SK-N-SH (cell line): ENCODE results near the gene KLHL12. TPM values are rescaled to one million over a fixed set of nuclear protein-coding genes. Genes with fewer than 3 reads are reported as not detected.

Source experiments
- CTCF ChIA-PET: fragments of 300-600, 350-600 bp; formaldehyde crosslinking; extraction: SDS; loops from one replicate; lab custom pipeline; 2021; lab: Yijun Ruan, JAX
- POLR2A ChIA-PET: fragments of 350-600 bp; sonication (Branson Sonifier 250); formaldehyde crosslinking; extraction: SDS; loops from one replicate; lab custom pipeline; 2020; ENCODE audit warnings: antibody characterized with exemption, inconsistent platforms; lab: Yijun Ruan, JAX
- DNase-seq: peaks from one replicate; pipeline ENCODE4 v3.0.0; 2012
- H2AFZ ChIP-seq: fragments of 200-600 bp; sonication (generic); 2 replicates; pipeline ENCODE4 v1.8.1; 2016; ENCODE audit warnings: antibody characterized with exemption, mild to moderate bottlenecking, low read depth
- H3F3A ChIP-seq: fragments of 200-600 bp; sonication (generic); replicated peaks from 2 replicates; pipeline ENCODE3; 2016; ENCODE audit warnings: antibody characterized with exemption, mild to moderate bottlenecking; ENCODE audit not compliant: insufficient read depth
- H3K27ac ChIP-seq, 2 experiments: fragments of 200-500 bp in 1 of 2; fragments of 200-600 bp in 1 of 2; sonication (Bioruptor generic) in 1 of 2; sonication (generic), shearing (Covaris generic) in 1 of 2; 2 replicates each; pipeline versions ENCODE4 v1.5.1 to v1.6.1; 2014 to 2016; ENCODE audit warnings: low read depth in 2 of 2, inconsistent platforms in 1 of 2, low read length in 1 of 2, mild to moderate bottlenecking in 1 of 2, mixed read lengths in 1 of 2
- H3K27me3 ChIP-seq: fragments of 200-600 bp; sonication (generic), shearing (Covaris generic); 2 replicates; pipeline ENCODE4 v1.6.1; 2016; ENCODE audit warnings: mixed run types; ENCODE audit not compliant: insufficient read depth
- H3K36me3 ChIP-seq, 2 experiments: fragments of 200-500 bp in 1 of 2; fragments of 200-600 bp in 1 of 2; sonication (Bioruptor generic) in 1 of 2; sonication (generic) in 1 of 2; replicated peaks in 1 of 2; 2 replicates each; pipeline versions ENCODE3 to v1.5.1; 2014 to 2016; ENCODE audit warnings: low read length in 1 of 2, mild to moderate bottlenecking in 1 of 2; ENCODE audit not compliant: insufficient read depth in 2 of 2, control insufficient read depth in 1 of 2
- H3K4me1 ChIP-seq, 2 experiments: fragments of 200-500 bp in 1 of 2; fragments of 200-600 bp in 1 of 2; sonication (Bioruptor generic) in 1 of 2; sonication (generic), shearing (Covaris generic) in 1 of 2; 2 replicates each; pipeline versions ENCODE4 v1.5.1 to v1.6.1; 2014 to 2016; ENCODE audit warnings: low read depth in 1 of 2, low read length in 1 of 2, mixed run types in 1 of 2; ENCODE audit not compliant: insufficient read depth in 2 of 2, control insufficient read depth in 1 of 2
- H3K4me2 ChIP-seq: fragments of 200-600 bp; sonication (generic), shearing (Covaris generic); 2 replicates; pipeline ENCODE4 v1.6.1; 2017; ENCODE audit warnings: mixed run types
- H3K4me3 ChIP-seq, 2 experiments: fragments of 200-500 bp in 1 of 2; fragments of 200-600 bp in 1 of 2; sonication (Bioruptor generic) in 1 of 2; sonication (generic), shearing (Covaris generic) in 1 of 2; 2 replicates each; pipeline versions ENCODE4 v1.5.1 to v1.8.1; 2014 to 2016; ENCODE audit warnings: low read depth in 2 of 2, inconsistent platforms in 1 of 2, low read length in 1 of 2, mild to moderate bottlenecking in 1 of 2, mixed read lengths in 1 of 2, moderate library complexity in 1 of 2
- H3K79me2 ChIP-seq: fragments of 200-600 bp; sonication (generic); 2 replicates; pipeline ENCODE4 v1.8.1; 2017; ENCODE audit warnings: mild to moderate bottlenecking; ENCODE audit not compliant: insufficient read depth
- H3K9ac ChIP-seq: fragments of 200-600 bp; sonication (generic); 2 replicates; pipeline ENCODE4 v1.6.1; 2017; ENCODE audit warnings: mixed run types
- H3K9me2 ChIP-seq: fragments of 200-600 bp; sonication (generic); 2 replicates; pipeline ENCODE4 v1.6.1; 2017; ENCODE audit warnings: mixed run types
- H3K9me3 ChIP-seq: fragments of 200-600 bp; sonication (generic); 2 replicates; pipeline ENCODE4 v1.6.1; 2017; ENCODE audit warnings: mixed run types, mild to moderate bottlenecking, moderate library complexity
- H4K20me1 ChIP-seq: fragments of 200-600 bp; sonication (generic); 2 replicates; pipeline ENCODE4 v1.6.1; 2017; ENCODE audit warnings: mild to moderate bottlenecking, mixed run types; ENCODE audit not compliant: insufficient read depth
- CHD2 ChIP-seq: fragments of 150-350 bp; IDR thresholded peaks from 2 replicates; pipeline ENCODE4 v1.6.1; 2018; ENCODE audit warnings: low read length; ENCODE audit not compliant: partially characterized antibody
- CTCF ChIP-seq: fragments of 200-600 bp; sonication (generic); IDR thresholded peaks from 2 replicates; pipeline ENCODE4 v1.6.1; 2017; ENCODE audit warnings: antibody characterized with exemption, mild to moderate bottlenecking, moderate library complexity
- ELF1 ChIP-seq: IDR thresholded peaks from 2 replicates; pipeline ENCODE4 v1.4.0; 2012
- EP300 ChIP-seq, 2 experiments: IDR thresholded peaks; 2 replicates each; pipeline versions ENCODE4 v1.4.0 to v1.6.1; 2012; ENCODE audit warnings: borderline replicate concordance in 1 of 2, low read depth in 1 of 2, low read length in 1 of 2
- EZH2phosphoT487 ChIP-seq: fragments of 200-600 bp; sonication (generic); IDR thresholded peaks from 2 replicates; pipeline ENCODE4 v1.6.1; 2017; ENCODE audit warnings: low read depth, mixed run types, mild to moderate bottlenecking, antibody characterized with exemption, moderate library complexity, borderline replicate concordance
- FOXJ3 ChIP-seq: sonication (generic); formaldehyde crosslinking; IDR thresholded peaks from 2 replicates; pipeline ENCODE4 v1.5.1; 2020; ENCODE audit warnings: mild to moderate bottlenecking, missing genetic modification reagents
- FOXM1 ChIP-seq: IDR thresholded peaks from 2 replicates; pipeline ENCODE4 v1.4.0; 2012; ENCODE audit warnings: low read depth, mild to moderate bottlenecking
- MEF2A ChIP-seq: IDR thresholded peaks from 2 replicates; pipeline ENCODE4 v1.4.0; 2012; ENCODE audit warnings: low read depth, borderline replicate concordance
- NRF1 ChIP-seq: IDR thresholded peaks from 2 replicates; pipeline ENCODE4 v1.6.1; 2012; ENCODE audit warnings: low read depth, mild to moderate bottlenecking, low read length
- POLR2AphosphoS5 ChIP-seq: IDR thresholded peaks from 2 replicates; pipeline ENCODE4 v1.6.1; 2012; ENCODE audit warnings: low read depth, low read length
- RFX5 ChIP-seq: IDR thresholded peaks from 2 replicates; pipeline ENCODE4 v1.6.1; 2012; ENCODE audit warnings: mild to moderate bottlenecking, improper control_type of control experiment, low read length
- SIN3A ChIP-seq: IDR thresholded peaks from 2 replicates; pipeline ENCODE4 v1.6.1; 2012; ENCODE audit warnings: low read depth, mild to moderate bottlenecking, low read length, moderate library complexity, borderline replicate concordance
- TCF12 ChIP-seq: IDR thresholded peaks from 2 replicates; pipeline ENCODE4 v1.4.0; 2012
- USF2 ChIP-seq: fragments of 150-350 bp; IDR thresholded peaks from 2 replicates; pipeline ENCODE4 v1.6.1; 2017; ENCODE audit warnings: antibody characterized with exemption, low read length, low read depth, borderline replicate concordance
- YY1 ChIP-seq: IDR thresholded peaks from 2 replicates; pipeline ENCODE4 v1.4.0; 2012; ENCODE audit warnings: low read depth, mild to moderate bottlenecking
- polyA plus RNA-seq, 3 experiments: library from polyadenylated mRNA; depleted of rRNA; stranded (reverse); fragments of >200 nt; gene quantifications; 2 replicates each; pipeline ENCODE4 v1.2.3, GENCODE V29; 2012
- TF ChIP-seq, protein P1 (sequence below): IDR thresholded peaks from 2 replicates; pipeline ENCODE4; 2012
- TF ChIP-seq, protein P2 (sequence below): IDR thresholded peaks from 2 replicates; pipeline ENCODE4 v1.6.1; 2012; ENCODE audit warnings: mild to moderate bottlenecking, low read depth, low read length, moderate library complexity
- TF ChIP-seq, protein P3 (sequence below): IDR thresholded peaks from 2 replicates; pipeline ENCODE4 v1.4.0; 2012; ENCODE audit warnings: low read depth, borderline replicate concordance
- TF ChIP-seq, protein P4 (sequence below): fragments of 150-350 bp; IDR thresholded peaks from 2 replicates; pipeline ENCODE4 v1.6.1; 2016; ENCODE audit warnings: mild to moderate bottlenecking, low read depth, low read length

KLHL12 gene
- polyA plus RNA-seq, 1 of the 3 experiments (the other 2 are of a cell fraction) = 22.6 TPM

GRCh38 chr1:202953392-202953791, 26.4 kb upstream of the KLHL12 start:
- TF ChIP-seq FOXM1 = no peak
- TF ChIP-seq NRF1 = no peak
- TF ChIP-seq CHD2 = no peak
- no peak for TF ChIP-seq EP300 (IDR thresholded peaks at IDR 0.05; ENCODE audit: borderline replicate concordance in 1 of 2, low read depth in 1 of 2, low read length in 1 of 2)
- no peak for TF ChIP-seq MEF2A
- TF ChIP-seq EZH2phosphoT487 = no peak
- TF ChIP-seq, protein P1, sequence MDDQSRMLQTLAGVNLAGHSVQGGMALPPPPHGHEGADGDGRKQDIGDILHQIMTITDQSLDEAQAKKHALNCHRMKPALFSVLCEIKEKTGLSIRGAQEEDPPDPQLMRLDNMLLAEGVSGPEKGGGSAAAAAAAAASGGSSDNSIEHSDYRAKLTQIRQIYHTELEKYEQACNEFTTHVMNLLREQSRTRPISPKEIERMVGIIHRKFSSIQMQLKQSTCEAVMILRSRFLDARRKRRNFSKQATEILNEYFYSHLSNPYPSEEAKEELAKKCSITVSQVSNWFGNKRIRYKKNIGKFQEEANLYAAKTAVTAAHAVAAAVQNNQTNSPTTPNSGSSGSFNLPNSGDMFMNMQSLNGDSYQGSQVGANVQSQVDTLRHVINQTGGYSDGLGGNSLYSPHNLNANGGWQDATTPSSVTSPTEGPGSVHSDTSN = no peak
- no peak for TF ChIP-seq USF2
- TF ChIP-seq, protein P2, sequence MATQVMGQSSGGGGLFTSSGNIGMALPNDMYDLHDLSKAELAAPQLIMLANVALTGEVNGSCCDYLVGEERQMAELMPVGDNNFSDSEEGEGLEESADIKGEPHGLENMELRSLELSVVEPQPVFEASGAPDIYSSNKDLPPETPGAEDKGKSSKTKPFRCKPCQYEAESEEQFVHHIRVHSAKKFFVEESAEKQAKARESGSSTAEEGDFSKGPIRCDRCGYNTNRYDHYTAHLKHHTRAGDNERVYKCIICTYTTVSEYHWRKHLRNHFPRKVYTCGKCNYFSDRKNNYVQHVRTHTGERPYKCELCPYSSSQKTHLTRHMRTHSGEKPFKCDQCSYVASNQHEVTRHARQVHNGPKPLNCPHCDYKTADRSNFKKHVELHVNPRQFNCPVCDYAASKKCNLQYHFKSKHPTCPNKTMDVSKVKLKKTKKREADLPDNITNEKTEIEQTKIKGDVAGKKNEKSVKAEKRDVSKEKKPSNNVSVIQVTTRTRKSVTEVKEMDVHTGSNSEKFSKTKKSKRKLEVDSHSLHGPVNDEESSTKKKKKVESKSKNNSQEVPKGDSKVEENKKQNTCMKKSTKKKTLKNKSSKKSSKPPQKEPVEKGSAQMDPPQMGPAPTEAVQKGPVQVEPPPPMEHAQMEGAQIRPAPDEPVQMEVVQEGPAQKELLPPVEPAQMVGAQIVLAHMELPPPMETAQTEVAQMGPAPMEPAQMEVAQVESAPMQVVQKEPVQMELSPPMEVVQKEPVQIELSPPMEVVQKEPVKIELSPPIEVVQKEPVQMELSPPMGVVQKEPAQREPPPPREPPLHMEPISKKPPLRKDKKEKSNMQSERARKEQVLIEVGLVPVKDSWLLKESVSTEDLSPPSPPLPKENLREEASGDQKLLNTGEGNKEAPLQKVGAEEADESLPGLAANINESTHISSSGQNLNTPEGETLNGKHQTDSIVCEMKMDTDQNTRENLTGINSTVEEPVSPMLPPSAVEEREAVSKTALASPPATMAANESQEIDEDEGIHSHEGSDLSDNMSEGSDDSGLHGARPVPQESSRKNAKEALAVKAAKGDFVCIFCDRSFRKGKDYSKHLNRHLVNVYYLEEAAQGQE = no peak
- TF ChIP-seq, protein P3, sequence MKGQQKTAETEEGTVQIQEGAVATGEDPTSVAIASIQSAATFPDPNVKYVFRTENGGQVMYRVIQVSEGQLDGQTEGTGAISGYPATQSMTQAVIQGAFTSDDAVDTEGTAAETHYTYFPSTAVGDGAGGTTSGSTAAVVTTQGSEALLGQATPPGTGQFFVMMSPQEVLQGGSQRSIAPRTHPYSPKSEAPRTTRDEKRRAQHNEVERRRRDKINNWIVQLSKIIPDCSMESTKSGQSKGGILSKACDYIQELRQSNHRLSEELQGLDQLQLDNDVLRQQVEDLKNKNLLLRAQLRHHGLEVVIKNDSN = no peak
- no peak for TF ChIP-seq FOXJ3 (CRISPR knock-in tag)
- TF ChIP-seq, protein P4, sequence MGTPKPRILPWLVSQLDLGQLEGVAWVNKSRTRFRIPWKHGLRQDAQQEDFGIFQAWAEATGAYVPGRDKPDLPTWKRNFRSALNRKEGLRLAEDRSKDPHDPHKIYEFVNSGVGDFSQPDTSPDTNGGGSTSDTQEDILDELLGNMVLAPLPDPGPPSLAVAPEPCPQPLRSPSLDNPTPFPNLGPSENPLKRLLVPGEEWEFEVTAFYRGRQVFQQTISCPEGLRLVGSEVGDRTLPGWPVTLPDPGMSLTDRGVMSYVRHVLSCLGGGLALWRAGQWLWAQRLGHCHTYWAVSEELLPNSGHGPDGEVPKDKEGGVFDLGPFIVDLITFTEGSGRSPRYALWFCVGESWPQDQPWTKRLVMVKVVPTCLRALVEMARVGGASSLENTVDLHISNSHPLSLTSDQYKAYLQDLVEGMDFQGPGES = no peak
- TF ChIP-seq CTCF = no peak
- TF ChIP-seq TCF12 = no peak
- TF ChIP-seq YY1 = no peak
- no peak for TF ChIP-seq SIN3A
- TF ChIP-seq RFX5 = no peak
- TF ChIP-seq ELF1 = no peak
- TF ChIP-seq POLR2AphosphoS5 = no peak
- POLR2A ChIA-PET = no interaction called here
- DNase-seq = no peak
- no peaks in the 10 kb centered on the region for H3K9me2 ChIP-seq
- no peak overlapping the region for H3K27ac ChIP-seq
- no peaks in the 10 kb centered on the region for H3K27me3 ChIP-seq
- H4K20me1 ChIP-seq = peaks cover 49% of the 10 kb centered on the region
- H3K9ac ChIP-seq = no peak overlapping the region
- peaks cover 80% of the 10 kb centered on the region for H3K79me2 ChIP-seq
- H3K36me3 ChIP-seq = peaks cover 21 to 29% of the 10 kb centered on the region in 2 experiments
- H2AFZ ChIP-seq = no peak overlapping the region
- H3K4me1 ChIP-seq = peaks cover 15 to 23% of the 10 kb centered on the region in 2 experiments
- no peaks in the 10 kb centered on the region for H3K9me3 ChIP-seq
- no peaks in the 10 kb centered on the region for H3F3A ChIP-seq
- CTCF ChIA-PET = interaction anchor here (1.1 kb wide), 1 partner anchor 520 kb away, joined by 3 read pairs; no protein-coding TSS in a partner anchor
- H3K4me3 ChIP-seq = no peak overlapping the region
- H3K4me2 ChIP-seq = no peak overlapping the region
